NCI-H748 treated with DMSO at 0.1 percent for 48 hours (cell line): ENCODE results near the gene CIAPIN1.

Source experiments
- DNase-seq: peaks from one replicate; lab custom pipeline; 2025; lab: John Stamatoyannopoulos, UW

The CIAPIN1 gene

GRCh38 chr16:57382535-57383275, 64.5 kb downstream of the CIAPIN1 start:
- DNase-seq, result no peak

GRCh38 chr16:57381791-57382534, 65.2 kb downstream of the CIAPIN1 start:
- no peak for DNase-seq

- no peak for DNase-seq
These were observed 66.3 kb downstream of the CIAPIN1 start for GRCh38 chr16:57380671-57381462.

- no peak for DNase-seq
These were observed 67.6 kb downstream of the CIAPIN1 start for GRCh38 chr16:57379579-57379978.
